SK-N-SH treated with all-trans-retinoic acid at 6 μM for 48 hours (cell line): ENCODE results near the gene PRPF31.
"Not testable (repeated sequence)": the region's sequence is repeated elsewhere in the genome, so short reads cannot be mapped to it uniquely, and the experiment has no call there.

Source experiments
- ATAC-seq: fragments of 200-7000 bp; cut with Tn5 transposase; 3 replicates; pipeline ENCODE4 v1.9.1; 2020; ENCODE audit warnings: mild to moderate bottlenecking, moderate library complexity
- BACH2 ChIP-seq: fragments of 250-450 bp; sonication (Bioruptor Pico); IDR thresholded peaks from 2 replicates; pipeline ENCODE4 v1.9.0; 2021; ENCODE audit warnings: mild to moderate bottlenecking, borderline replicate concordance
- CSDC2 ChIP-seq: fragments of 250-450 bp; sonication (Bioruptor Pico); IDR thresholded peaks from 2 replicates; pipeline ENCODE4 v1.5.0; 2020; ENCODE audit warnings: mild to moderate bottlenecking, moderate library complexity
- GLIS3 ChIP-seq: fragments of 250-450 bp; sonication (Bioruptor Pico); IDR thresholded peaks from 2 replicates; pipeline ENCODE4 v1.5.0; 2020; ENCODE audit warnings: mild to moderate bottlenecking, moderate library complexity
- ISL1 ChIP-seq: fragments of 250-450 bp; sonication (Bioruptor Pico); IDR thresholded peaks from 2 replicates; pipeline ENCODE4 v2.1.2; 2022; ENCODE audit warnings: mild to moderate bottlenecking, moderate library complexity
- RARB ChIP-seq: fragments of 250-450 bp; sonication (Bioruptor Pico); IDR thresholded peaks from 2 replicates; pipeline ENCODE4 v1.8.0; 2021; ENCODE audit warnings: mild to moderate bottlenecking, moderate library complexity
- SNAI2 ChIP-seq: fragments of 250-450 bp; sonication (Bioruptor Pico); IDR thresholded peaks from 2 replicates; pipeline ENCODE4 v1.5.0; 2020; ENCODE audit warnings: mild to moderate bottlenecking, moderate library complexity
- TCF4 ChIP-seq: fragments of 250-450 bp; sonication (Bioruptor Pico); IDR thresholded peaks from 2 replicates; pipeline ENCODE4 v1.8.0; 2021; ENCODE audit warnings: mild to moderate bottlenecking, moderate library complexity, borderline replicate concordance
- TOX ChIP-seq: fragments of 250-450 bp; sonication (Bioruptor Pico); IDR thresholded peaks from 2 replicates; pipeline ENCODE4 v1.8.0; 2021; ENCODE audit warnings: mild to moderate bottlenecking, moderate library complexity, borderline replicate concordance
- ZFP3 ChIP-seq: fragments of 250-450 bp; sonication (Bioruptor Pico); IDR thresholded peaks from 2 replicates; pipeline ENCODE4 v1.5.0; 2020; ENCODE audit warnings: mild to moderate bottlenecking, moderate library complexity
- ZNF70 ChIP-seq: fragments of 450-650 bp; formaldehyde crosslinking; IDR thresholded peaks from 2 replicates; pipeline ENCODE4 v1.5.0; 2020; ENCODE audit warnings: mild to moderate bottlenecking, moderate library complexity
- TF ChIP-seq, protein P1 (sequence below): fragments of 250-450 bp; sonication (Bioruptor Pico); IDR thresholded peaks from 2 replicates; pipeline ENCODE4 v1.8.0; 2020; ENCODE audit warnings: mild to moderate bottlenecking, moderate library complexity, borderline replicate concordance
- TF ChIP-seq, protein P2 (sequence below): fragments of 250-450 bp; sonication (Bioruptor Pico); IDR thresholded peaks from 2 replicates; pipeline ENCODE4 v1.5.0; 2020; ENCODE audit warnings: mild to moderate bottlenecking, moderate library complexity
- TF ChIP-seq, protein P3 (sequence below): fragments of 250-450 bp; sonication (Bioruptor Pico); IDR thresholded peaks from 2 replicates; pipeline ENCODE4 v1.5.1; 2021; ENCODE audit warnings: mild to moderate bottlenecking, moderate library complexity
- TF ChIP-seq, protein P4 (sequence below): fragments of 250-450 bp; sonication (Bioruptor Pico); IDR thresholded peaks from 2 replicates; pipeline ENCODE4 v1.5.1; 2020; ENCODE audit warnings: low read depth, mild to moderate bottlenecking, moderate library complexity
- TF ChIP-seq, protein P5 (sequence below): fragments of 250-450 bp; sonication (Bioruptor Pico); IDR thresholded peaks from 2 replicates; pipeline ENCODE4 v1.8.0; 2021; ENCODE audit warnings: low read depth, mild to moderate bottlenecking, moderate library complexity, borderline replicate concordance

Gene PRPF31

DNA sequence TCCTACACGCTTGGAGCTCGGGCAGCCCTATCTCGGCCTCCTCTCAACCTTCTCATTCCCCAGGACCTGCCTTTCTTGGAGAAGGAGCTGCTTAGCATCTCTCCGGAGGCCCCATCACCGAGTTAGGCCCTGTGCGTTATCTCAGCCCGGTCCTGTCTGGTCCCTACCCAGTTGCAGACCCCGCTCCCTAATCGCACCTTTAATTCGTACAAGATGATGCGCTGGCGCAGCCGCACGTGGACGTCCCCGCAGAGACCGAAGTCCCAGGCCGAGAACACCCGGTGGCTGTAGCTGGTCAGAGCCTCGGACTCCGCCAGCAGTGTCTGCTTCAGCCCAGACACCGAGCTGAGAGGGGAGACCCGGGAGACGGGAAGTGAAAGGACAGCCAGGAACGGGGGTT lies 49.7 kb downstream of the PRPF31 start:
- TF ChIP-seq TOX (CRISPR knock-in tag), result no peak
- no peak for TF ChIP-seq CSDC2 (CRISPR knock-in tag)
- TF ChIP-seq, protein P1, sequence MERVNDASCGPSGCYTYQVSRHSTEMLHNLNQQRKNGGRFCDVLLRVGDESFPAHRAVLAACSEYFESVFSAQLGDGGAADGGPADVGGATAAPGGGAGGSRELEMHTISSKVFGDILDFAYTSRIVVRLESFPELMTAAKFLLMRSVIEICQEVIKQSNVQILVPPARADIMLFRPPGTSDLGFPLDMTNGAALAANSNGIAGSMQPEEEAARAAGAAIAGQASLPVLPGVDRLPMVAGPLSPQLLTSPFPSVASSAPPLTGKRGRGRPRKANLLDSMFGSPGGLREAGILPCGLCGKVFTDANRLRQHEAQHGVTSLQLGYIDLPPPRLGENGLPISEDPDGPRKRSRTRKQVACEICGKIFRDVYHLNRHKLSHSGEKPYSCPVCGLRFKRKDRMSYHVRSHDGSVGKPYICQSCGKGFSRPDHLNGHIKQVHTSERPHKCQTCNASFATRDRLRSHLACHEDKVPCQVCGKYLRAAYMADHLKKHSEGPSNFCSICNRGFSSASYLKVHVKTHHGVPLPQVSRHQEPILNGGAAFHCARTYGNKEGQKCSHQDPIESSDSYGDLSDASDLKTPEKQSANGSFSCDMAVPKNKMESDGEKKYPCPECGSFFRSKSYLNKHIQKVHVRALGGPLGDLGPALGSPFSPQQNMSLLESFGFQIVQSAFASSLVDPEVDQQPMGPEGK, result no peak
- TF ChIP-seq, protein P2, sequence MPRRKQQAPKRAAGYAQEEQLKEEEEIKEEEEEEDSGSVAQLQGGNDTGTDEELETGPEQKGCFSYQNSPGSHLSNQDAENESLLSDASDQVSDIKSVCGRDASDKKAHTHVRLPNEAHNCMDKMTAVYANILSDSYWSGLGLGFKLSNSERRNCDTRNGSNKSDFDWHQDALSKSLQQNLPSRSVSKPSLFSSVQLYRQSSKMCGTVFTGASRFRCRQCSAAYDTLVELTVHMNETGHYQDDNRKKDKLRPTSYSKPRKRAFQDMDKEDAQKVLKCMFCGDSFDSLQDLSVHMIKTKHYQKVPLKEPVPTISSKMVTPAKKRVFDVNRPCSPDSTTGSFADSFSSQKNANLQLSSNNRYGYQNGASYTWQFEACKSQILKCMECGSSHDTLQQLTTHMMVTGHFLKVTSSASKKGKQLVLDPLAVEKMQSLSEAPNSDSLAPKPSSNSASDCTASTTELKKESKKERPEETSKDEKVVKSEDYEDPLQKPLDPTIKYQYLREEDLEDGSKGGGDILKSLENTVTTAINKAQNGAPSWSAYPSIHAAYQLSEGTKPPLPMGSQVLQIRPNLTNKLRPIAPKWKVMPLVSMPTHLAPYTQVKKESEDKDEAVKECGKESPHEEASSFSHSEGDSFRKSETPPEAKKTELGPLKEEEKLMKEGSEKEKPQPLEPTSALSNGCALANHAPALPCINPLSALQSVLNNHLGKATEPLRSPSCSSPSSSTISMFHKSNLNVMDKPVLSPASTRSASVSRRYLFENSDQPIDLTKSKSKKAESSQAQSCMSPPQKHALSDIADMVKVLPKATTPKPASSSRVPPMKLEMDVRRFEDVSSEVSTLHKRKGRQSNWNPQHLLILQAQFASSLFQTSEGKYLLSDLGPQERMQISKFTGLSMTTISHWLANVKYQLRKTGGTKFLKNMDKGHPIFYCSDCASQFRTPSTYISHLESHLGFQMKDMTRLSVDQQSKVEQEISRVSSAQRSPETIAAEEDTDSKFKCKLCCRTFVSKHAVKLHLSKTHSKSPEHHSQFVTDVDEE (CRISPR knock-in tag), result no peak
- no peak for TF ChIP-seq BACH2 (CRISPR knock-in tag)
- TF ChIP-seq SNAI2 (CRISPR knock-in tag), result no peak
- no peak for TF ChIP-seq ISL1 (CRISPR knock-in tag)
- TF ChIP-seq, protein P3, sequence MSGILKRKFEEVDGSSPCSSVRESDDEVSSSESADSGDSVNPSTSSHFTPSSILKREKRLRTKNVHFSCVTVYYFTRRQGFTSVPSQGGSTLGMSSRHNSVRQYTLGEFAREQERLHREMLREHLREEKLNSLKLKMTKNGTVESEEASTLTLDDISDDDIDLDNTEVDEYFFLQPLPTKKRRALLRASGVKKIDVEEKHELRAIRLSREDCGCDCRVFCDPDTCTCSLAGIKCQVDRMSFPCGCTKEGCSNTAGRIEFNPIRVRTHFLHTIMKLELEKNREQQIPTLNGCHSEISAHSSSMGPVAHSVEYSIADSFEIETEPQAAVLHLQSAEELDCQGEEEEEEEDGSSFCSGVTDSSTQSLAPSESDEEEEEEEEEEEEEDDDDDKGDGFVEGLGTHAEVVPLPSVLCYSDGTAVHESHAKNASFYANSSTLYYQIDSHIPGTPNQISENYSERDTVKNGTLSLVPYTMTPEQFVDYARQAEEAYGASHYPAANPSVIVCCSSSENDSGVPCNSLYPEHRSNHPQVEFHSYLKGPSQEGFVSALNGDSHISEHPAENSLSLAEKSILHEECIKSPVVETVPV (CRISPR knock-in tag), result no peak
- TF ChIP-seq TCF4, result no peak
- TF ChIP-seq, protein P4, sequence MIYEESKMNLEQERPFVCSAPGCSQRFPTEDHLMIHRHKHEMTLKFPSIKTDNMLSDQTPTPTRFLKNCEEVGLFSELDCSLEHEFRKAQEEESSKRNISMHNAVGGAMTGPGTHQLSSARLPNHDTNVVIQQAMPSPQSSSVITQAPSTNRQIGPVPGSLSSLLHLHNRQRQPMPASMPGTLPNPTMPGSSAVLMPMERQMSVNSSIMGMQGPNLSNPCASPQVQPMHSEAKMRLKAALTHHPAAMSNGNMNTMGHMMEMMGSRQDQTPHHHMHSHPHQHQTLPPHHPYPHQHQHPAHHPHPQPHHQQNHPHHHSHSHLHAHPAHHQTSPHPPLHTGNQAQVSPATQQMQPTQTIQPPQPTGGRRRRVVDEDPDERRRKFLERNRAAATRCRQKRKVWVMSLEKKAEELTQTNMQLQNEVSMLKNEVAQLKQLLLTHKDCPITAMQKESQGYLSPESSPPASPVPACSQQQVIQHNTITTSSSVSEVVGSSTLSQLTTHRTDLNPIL (CRISPR knock-in tag), result no peak
- TF ChIP-seq, protein P5, sequence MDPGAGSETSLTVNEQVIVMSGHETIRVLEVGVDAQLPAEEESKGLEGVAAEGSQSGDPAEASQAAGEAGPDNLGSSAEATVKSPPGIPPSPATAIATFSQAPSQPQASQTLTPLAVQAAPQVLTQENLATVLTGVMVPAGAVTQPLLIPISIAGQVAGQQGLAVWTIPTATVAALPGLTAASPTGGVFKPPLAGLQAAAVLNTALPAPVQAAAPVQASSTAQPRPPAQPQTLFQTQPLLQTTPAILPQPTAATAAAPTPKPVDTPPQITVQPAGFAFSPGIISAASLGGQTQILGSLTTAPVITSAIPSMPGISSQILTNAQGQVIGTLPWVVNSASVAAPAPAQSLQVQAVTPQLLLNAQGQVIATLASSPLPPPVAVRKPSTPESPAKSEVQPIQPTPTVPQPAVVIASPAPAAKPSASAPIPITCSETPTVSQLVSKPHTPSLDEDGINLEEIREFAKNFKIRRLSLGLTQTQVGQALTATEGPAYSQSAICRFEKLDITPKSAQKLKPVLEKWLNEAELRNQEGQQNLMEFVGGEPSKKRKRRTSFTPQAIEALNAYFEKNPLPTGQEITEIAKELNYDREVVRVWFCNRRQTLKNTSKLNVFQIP, result no peak
- TF ChIP-seq ZFP3 (CRISPR knock-in tag), result no peak
- no peak for TF ChIP-seq ZNF70 (CRISPR knock-in tag)
- TF ChIP-seq RARB (CRISPR knock-in tag), result no peak
- no peak for ATAC-seq

DNA sequence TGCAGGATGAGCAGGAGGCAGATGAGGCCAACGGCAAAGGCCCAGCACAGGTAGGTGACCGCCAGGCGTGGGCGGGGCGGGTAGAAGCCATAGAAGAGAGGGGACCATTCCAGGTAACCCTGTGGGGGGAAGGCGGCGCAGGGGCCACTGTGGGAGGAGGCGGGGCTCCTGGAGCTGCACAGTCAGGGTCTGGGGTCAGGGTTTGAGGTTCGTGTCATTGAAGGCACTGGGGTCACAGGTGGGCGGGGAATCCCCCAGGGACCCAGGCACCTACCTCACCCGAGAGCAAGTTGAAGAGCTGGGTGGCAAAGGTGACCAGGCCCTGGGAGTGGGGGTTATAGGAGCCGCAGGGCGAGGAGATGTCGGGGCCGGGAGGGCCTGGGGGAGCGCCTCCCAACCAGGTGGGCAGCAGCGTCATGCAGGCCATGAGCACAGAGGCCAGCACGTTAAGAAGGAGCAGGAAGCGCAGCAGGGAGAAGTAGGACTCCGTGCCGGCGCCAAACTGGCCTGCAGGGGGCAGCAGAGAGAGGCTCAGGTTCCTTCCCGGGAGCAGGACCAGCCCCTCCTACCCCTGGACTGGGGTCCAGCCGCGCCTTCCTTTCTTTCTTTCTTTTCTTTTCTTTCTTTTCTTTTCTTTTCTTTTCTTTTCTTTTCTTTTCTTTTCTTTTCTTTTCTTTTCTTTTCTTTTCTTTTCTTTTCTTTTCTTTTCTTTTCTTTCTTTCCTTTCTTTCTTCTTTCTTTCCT lies 52.8 kb downstream of the PRPF31 start:
- TF ChIP-seq GLIS3 (CRISPR knock-in tag) (peak; percentile 41; the same call in 1 of the 2 replicates), ISL1 (CRISPR knock-in tag) (no peak)
- ATAC-seq, result peak; percentile 93

DNA sequence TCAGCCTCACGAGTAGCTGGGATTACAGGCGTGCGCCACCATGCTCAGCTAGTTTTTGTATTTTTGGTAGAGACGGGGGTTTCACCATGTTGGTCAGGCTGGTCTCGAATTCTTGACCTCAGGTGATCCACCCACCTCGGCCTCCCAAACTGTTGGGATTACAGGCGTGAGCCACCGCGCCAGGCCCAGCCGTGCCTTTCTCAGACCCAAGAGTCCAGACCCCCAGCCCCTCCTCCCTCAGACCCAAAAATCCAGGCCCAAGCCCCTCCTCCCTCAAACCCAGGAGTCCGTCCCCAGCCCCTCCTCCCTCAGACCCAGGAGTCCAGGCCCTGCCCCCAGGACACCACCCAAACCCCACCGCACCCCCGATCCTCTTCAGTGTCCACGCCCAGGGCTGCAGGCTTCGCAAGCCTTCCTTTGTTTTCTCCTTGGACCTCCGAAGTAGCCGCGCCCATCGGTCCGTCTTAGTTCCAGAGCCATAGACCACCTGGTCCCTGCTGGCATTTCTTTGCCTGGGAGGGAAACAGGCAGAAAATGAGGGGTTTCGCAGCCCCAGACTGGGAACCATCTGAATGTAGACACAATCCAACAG lies 53.7 kb downstream of the PRPF31 start:
- TF ChIP-seq, protein P2 (CRISPR knock-in tag), result no peak
- TF ChIP-seq, protein P3 (CRISPR knock-in tag), result no peak
- no peak for TF ChIP-seq TOX (CRISPR knock-in tag)
- TF ChIP-seq, all 23 proteins: peak for 0
- no peak for ATAC-seq

DNA sequence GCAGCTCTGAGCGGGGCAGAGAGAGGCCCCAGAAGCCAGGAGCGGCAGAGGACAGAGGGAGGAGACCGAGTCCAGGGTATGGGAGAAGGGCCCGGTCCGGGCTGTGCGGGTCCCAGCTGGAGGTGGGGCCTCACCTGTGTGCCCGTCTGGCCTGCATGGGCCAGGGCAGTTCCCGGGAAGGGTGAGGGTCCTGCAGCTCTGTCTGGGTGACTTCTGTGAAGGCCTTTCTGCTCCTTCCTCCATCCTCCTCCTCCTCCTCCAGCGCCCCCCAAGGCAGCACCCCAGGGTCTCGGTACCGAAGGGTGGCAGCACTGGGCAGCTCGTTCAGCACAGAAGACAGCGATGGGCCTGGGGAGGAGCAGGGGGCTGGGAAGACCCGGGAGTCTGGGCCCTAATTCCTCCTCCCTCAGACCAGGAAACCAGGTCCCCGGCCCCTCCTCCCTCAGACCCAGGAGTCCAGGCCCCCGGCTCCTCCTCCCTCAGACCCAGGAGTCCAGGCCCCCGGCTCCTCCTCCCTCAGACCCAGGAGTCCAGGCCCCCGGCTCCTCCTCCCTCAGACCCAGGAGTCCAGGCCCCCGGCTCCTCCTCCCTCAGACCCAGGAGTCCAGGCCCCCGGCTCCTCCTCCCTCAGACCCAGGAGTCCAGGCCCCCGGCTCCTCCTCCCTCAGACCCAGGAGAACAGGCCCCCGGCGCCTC lies 56.3 kb downstream of the PRPF31 start:
- not testable (repeated sequence) for ATAC-seq
